GM18861 (cell line): ENCODE measurements around the gene RGS17.
"Not testable (repeated sequence)": the region's sequence is repeated elsewhere in the genome, so short reads cannot be mapped to it uniquely, and the experiment has no call there.

Source experiments
- ATAC-seq: cut with Tn5 transposase; IDR thresholded peaks from one replicate; pipeline ENCODE4 v1.9.1; 2021; ENCODE audit not compliant: unreplicated experiment

Gene RGS17

GRCh38 chr6:153126218-153126617 is 4.9 kb downstream of the RGS17 start:
- no peak for ATAC-seq

GRCh38 chr6:153125032-153125431 is 6.0 kb downstream of the RGS17 start:
- no peak for ATAC-seq

DNA sequence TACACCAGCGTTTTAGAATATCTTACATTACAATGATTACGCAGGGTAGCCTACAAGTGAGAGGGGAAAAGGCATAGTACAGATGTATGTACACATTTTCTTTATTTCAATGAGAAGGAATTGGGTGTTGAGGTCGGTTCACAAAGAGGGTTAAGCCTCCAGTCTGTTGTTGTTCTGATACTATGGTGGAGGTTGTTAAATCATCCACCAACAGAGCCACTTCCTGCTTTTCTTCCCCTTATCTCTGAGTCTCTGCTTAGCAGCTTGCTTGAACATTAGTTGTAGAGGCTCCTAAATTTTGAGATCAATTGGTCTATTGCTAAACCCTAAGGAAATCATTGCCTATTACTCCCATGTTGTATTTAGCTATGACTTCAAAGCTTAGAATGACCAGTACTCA is 7.3 kb downstream of the RGS17 start:
- peak; percentile 78 for ATAC-seq

GRCh38 chr6:153121311-153121710 is 9.8 kb downstream of the RGS17 start:
- no peak for ATAC-seq

- peak; percentile 100 for ATAC-seq
Measured at GRCh38 chr6:153117986-153118879, 12.8 kb downstream of the RGS17 start.

DNA sequence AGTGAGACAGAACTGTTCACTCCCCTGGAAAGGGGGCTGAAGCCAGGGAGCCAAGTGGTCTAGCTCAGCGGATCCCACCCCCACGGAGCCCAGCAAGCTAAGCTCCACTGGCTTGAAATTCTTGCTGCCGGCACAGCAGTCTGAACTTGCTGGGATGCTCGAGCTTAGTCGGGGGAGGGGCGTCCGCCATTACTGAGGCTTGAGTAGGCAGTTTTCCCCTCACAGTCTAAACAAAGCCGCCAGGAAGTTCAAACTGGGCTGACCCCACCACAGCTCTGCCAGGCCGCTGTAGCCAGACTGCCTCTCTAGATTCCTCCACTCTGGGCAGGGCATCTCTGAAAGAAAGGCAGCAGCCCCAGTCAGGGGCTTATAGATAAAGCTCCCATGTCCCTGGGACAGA is 20.0 kb downstream of the RGS17 start:
- ATAC-seq: not testable (repeated sequence)

GRCh38 chr6:153110612-153111011 is 20.5 kb downstream of the RGS17 start:
- ATAC-seq: not testable (repeated sequence)

DNA sequence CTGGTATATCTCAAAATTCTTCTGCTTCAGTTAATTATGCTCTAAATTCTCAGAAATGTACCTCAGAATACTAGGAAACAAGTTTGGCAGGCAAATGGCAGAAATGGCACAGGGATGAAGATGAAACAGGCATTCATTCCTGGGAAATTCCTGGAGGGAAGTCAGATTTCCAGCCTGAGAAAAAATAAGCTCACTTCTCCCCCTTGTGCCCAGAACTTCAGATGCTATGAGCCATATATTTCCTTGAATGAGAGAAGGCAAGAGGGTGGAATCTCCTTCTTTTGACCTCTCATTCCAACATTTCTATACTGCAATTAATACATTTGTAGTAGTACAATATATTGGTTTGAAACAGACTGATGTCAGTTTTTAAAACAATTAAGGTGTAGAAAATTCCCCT is 22.8 kb downstream of the RGS17 start:
- no peak for ATAC-seq

GRCh38 chr6:153106021-153106420 is 25.1 kb downstream of the RGS17 start:
- no peak for ATAC-seq

GRCh38 chr6:153104220-153104619 is 26.9 kb downstream of the RGS17 start:
- ATAC-seq: no peak

DNA sequence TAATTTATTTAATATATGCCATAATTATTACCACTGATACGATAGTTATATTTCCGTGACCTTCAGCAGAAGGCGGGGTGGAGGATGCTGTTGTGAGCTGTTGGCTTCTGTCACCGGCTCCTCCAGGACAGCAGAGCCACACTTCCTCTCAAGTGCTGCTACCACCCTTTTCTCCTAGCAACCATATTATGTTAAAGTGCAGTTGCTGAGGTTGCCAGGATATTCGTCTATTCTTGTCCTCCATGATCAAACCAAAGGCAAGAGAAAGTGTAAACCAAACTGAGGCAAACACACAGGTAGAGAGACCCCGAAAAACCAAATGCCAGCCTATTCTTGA is 27.8 kb downstream of the RGS17 start:
- ATAC-seq: no peak

GRCh38 chr6:153102605-153103318 is 28.3 kb downstream of the RGS17 start:
- no peak for ATAC-seq

DNA sequence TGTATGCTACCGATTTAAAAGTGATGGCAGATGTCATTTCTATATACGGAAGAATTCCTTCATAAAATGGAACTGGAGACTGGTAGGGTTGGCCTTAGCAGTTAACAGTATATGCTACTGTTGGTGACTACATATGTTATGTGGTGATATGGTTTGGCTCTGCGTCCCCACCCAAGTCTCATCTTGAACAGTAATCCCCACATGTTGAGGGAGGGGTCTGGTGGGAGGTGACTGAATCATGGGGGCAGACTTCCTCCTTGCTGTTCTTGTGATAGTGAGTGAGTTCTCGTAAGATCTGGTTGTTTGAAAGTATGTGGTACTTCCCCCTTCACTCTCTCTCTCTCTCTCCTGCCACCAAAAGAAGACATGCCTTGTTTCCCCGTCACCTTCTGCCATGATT is 29.6 kb downstream of the RGS17 start:
- no peak for ATAC-seq

DNA sequence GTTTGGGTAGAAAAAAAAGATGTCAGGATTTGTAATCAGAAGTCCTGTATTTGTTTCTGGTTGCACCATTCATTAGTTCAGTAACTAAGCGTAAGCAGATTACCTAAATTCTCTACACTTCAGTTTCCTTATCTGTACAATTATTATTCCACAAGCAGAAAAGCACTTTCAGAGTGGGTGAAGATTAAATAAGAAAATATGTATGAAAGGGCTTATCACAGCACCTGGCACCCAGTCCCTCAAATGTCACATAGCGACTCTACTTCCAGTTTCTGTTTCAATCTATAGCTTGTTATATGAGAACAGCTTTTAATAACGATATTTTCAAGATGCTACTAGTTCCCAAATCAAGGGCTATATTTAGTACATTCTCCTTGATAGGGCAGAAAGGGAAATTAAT is 31.4 kb downstream of the RGS17 start:
- peak; percentile 71 for ATAC-seq

GRCh38 chr6:153096792-153097191 is 34.3 kb downstream of the RGS17 start:
- ATAC-seq: no peak

DNA sequence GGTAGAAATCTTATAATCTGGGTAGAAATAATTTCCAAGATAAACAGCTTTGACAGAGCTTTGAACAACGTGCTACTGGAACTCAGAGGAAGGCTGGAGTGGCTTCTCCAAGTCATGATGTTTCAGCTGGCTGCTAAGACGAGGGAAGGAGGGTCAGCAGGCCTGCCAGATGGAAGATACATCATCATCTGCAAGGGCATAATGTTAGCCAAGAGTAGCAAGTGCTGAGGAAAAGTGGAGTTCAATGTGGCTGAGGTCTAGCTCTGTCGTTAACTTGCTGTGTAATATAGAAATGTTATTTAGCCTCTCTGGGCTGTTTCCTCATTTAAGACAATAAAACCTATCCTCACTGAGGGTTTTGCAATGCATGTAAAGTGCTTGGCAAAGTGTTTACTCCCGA is 35.1 kb downstream of the RGS17 start:
- ATAC-seq: no peak

DNA sequence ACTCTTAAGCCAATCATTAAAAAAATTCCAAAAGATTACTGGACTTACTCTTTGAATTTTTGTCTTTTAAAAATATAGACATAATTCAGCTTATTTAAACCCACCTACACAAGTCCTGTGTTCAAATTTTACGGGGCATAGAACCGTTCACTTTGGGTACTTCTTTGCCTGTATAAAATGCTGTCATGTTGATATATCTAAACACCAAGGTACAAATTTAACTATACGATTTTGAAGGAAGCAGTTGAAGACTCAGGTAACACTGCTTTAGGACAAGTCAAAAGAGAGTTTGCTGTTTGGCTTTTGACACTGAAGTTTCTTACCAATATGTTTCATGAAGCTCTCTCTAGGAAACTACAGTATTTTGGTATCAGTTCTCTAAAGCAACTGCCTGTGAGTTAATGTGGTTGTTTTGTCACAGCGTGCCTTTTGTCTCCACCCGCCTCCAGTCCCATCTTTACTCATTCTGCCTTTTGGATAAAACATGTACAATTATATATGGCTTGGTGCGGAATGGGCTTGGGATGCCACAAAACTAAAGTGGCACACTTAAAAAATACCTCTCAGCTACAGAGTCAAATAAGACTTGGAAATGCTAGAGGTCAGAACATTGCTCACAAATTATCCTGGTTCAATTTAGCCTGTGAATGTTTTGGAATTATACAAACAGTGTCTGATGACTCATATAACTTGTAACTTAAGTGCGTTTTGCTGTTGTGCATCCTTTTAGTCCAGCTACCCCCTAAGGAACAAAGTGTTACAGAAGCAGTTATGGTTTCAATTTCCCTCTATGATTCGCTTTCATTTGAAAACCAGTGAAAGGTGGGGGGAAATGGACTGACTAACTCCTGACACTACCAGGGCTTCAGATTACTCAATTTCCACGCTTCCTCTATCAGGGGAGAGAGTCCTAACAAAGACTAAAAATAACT is 38.7 kb downstream of the RGS17 start:
- peak; percentile 87 for ATAC-seq

DNA sequence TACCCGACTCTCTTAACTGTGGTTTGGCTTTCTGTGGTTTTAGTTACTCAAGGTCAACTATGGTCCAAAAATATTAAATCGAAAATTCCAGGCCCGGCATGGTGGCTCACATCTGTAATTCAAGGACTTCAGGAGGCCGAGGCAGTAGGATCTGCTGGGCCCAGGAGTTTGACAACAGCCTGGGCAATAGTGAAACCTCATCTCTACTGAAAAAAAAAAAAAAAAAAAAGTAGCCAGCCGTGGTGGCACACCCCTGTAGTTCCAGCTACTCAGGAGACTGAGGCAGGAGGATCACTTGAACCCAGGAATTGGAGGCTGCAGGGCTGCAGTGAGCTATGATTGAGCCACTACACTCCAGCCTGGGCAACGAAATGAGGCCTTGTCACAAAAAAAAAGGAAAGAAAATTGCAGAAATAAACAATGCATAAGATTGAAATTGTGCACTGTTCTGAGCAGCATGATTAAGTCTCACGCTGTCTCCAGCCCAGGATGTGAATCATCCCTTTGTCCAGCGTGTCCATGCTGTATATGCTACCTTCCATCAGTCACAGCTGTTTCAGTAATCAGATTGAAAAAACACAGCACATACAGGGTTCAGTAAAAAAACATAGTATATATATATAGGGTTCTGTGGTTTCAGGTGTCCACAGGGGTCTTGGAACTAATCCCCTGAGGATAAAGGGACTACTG is 40.7 kb downstream of the RGS17 start:
- no peak for ATAC-seq

- no peak for ATAC-seq
Measured at GRCh38 chr6:153088796-153089195, 42.3 kb downstream of the RGS17 start.

DNA sequence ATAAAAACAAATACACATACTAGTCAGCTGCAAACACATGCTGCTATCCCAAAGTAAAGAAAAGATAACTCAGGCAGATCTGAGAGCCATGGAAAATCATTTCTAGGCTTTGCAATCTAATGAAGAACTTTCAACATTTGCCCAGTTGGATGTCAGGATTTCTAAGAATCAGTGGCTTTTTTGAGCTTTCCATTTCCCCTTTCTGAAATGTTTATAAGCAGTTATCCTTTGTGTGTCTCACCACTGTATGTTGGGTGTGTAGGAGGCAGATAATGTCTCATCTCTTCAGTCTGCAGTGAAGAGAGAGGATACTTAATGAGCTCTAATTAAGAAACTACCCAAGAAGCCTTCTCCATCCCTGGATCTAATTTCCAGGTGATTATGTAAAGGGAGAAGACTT is 43.6 kb downstream of the RGS17 start:
- no peak for ATAC-seq
